OCI-LY3 (cell line): ENCODE results near the gene ARHGAP8.

Experiments
- H2AFZ ChIP-seq: fragments of 200-600, 300-600 bp; shearing (Covaris generic); 2 replicates; pipeline ENCODE4 v1.6.0; 2014; ENCODE audit warnings: antibody characterized with exemption, low read depth, low read length
- H3K27ac ChIP-seq: fragments of 200-600, 300-600 bp; sonication (generic); 2 replicates; pipeline ENCODE4 v1.5.1; 2014; ENCODE audit warnings: mild to moderate bottlenecking, low read length, moderate library complexity, mixed read lengths
- H3K27me3 ChIP-seq: fragments of 200-600, 300-600 bp; sonication (generic); 2 replicates; pipeline ENCODE4 v1.6.1; 2014; ENCODE audit warnings: low read depth, low read length, mixed read lengths
- H3K36me3 ChIP-seq: fragments of 200-600, 300-600 bp; sonication (generic); replicated peaks from 2 replicates; pipeline ENCODE3; 2014; ENCODE audit warnings: low read depth, low read length, mixed read lengths
- H3K4me1 ChIP-seq: fragments of 300-600, 200-600 bp; sonication (generic); 2 replicates; pipeline ENCODE4 v1.6.1; 2014; ENCODE audit warnings: low read length, mixed read lengths
- H3K4me2 ChIP-seq: fragments of 200-600, 300-600 bp; sonication (generic); 2 replicates; pipeline ENCODE4 v1.6.1; 2014; ENCODE audit warnings: low read length, mixed read lengths
- H3K4me3 ChIP-seq: fragments of 300-600, 200-600 bp; sonication (generic); 2 replicates; pipeline ENCODE4 v1.5.1; 2014; ENCODE audit warnings: antibody characterized with exemption, mild to moderate bottlenecking, low read length, moderate library complexity
- H3K79me2 ChIP-seq: fragments of 300-600, 200-600 bp; shearing (Covaris generic); 2 replicates; pipeline ENCODE4 v1.6.1; 2014; ENCODE audit warnings: mild to moderate bottlenecking, low read length, mixed read lengths
- H3K9ac ChIP-seq: fragments of 300-600, 200-600 bp; shearing (Covaris generic); 2 replicates; pipeline ENCODE4 v1.6.0; 2014; ENCODE audit warnings: mild to moderate bottlenecking, low read length, moderate library complexity
- H3K9me3 ChIP-seq: fragments of 200-600, 300-600 bp; shearing (Covaris generic); 2 replicates; pipeline ENCODE4 v1.6.1; 2014; ENCODE audit warnings: low read length, mixed read lengths; ENCODE audit not compliant: insufficient read depth
- H4K20me1 ChIP-seq: fragments of 200-600, 300-600 bp; sonication (generic); 2 replicates; pipeline ENCODE4 v1.6.1; 2016; ENCODE audit warnings: low read length, mixed read lengths; ENCODE audit not compliant: insufficient read depth
- EZH2phosphoT487 ChIP-seq: fragments of 200-600 bp; shearing (Covaris generic); IDR thresholded peaks from 2 replicates; pipeline ENCODE4 v1.6.1; 2018; ENCODE audit warnings: antibody characterized with exemption, mixed run types, low read depth
- TF ChIP-seq, protein P1 (sequence below): fragments of 200-600, 300-600 bp; sonication (generic); IDR thresholded peaks from 2 replicates; pipeline ENCODE4 v1.5.1; 2014; ENCODE audit warnings: antibody characterized with exemption, low read length, low read depth

Gene ARHGAP8

DNA sequence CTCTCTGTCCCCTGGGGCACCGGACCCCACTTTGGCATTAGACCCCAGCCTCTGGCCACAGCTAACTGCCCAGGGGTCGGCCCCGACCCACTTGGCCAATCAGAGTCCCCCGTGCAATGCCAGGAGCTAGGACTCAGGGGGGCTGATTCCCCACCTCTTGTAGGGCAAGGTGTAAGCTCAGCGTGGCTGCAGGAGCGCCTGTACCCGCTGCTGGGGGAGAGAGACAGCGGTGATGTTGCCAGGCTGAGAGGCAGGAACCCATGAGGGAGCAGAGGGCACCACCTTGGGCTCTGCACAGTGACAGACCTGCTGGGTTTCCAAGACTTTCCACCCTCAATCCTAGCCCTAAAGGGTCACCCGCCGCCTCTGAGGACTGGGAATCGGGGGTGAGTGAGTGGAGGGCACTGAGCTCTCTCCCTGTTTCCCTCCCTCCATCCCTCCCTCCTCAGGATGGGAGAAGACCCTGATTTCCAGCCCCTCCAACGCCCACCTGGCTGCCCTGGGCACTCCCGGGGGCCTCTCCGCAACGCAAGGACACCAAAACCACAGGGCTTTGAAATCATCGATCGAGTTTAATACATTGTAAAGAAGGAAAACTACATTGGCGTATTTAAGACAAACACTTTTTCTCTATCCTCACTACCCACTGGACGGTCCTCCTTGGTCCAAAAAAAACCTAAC, 128.4 kb downstream of the ARHGAP8 start:
- peaks cover 3% of the 10 kb centered on the region; the same call in 1 of the 2 replicates for H3K9me3 ChIP-seq
- no peak overlapping the region for H3K4me2 ChIP-seq
- H3K36me3 ChIP-seq: peaks cover 20% of the 10 kb centered on the region
- H3K27me3 ChIP-seq: no peaks in the 10 kb centered on the region
- no peak overlapping the region for H3K4me3 ChIP-seq
- H4K20me1 ChIP-seq: no peaks in the 10 kb centered on the region
- H2AFZ ChIP-seq: no peak overlapping the region
- no peak overlapping the region for H3K27ac ChIP-seq
- H3K79me2 ChIP-seq: no peaks in the 10 kb centered on the region
- no peak for TF ChIP-seq EZH2phosphoT487
- TF ChIP-seq, protein P1, sequence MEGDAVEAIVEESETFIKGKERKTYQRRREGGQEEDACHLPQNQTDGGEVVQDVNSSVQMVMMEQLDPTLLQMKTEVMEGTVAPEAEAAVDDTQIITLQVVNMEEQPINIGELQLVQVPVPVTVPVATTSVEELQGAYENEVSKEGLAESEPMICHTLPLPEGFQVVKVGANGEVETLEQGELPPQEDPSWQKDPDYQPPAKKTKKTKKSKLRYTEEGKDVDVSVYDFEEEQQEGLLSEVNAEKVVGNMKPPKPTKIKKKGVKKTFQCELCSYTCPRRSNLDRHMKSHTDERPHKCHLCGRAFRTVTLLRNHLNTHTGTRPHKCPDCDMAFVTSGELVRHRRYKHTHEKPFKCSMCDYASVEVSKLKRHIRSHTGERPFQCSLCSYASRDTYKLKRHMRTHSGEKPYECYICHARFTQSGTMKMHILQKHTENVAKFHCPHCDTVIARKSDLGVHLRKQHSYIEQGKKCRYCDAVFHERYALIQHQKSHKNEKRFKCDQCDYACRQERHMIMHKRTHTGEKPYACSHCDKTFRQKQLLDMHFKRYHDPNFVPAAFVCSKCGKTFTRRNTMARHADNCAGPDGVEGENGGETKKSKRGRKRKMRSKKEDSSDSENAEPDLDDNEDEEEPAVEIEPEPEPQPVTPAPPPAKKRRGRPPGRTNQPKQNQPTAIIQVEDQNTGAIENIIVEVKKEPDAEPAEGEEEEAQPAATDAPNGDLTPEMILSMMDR: no peak
- no peak overlapping the region for H3K9ac ChIP-seq
- no peaks in the 10 kb centered on the region for H3K4me1 ChIP-seq

GRCh38 chr22:44881624-44882023, 129.2 kb downstream of the ARHGAP8 start:
- H3K9ac ChIP-seq: no peak overlapping the region
- H3K36me3 ChIP-seq: peaks cover 16% of the 10 kb centered on the region
- H3K4me2 ChIP-seq: no peak overlapping the region
- no peaks in the 10 kb centered on the region for H3K79me2 ChIP-seq
- H2AFZ ChIP-seq: no peak overlapping the region
- H3K9me3 ChIP-seq: peaks cover 1% of the 10 kb centered on the region; the same call in 1 of the 2 replicates
- H3K4me1 ChIP-seq: no peaks in the 10 kb centered on the region
- no peaks in the 10 kb centered on the region for H4K20me1 ChIP-seq
- no peaks in the 10 kb centered on the region for H3K27me3 ChIP-seq
- H3K27ac ChIP-seq: no peak overlapping the region
- no peak overlapping the region for H3K4me3 ChIP-seq
- TF ChIP-seq EZH2phosphoT487: no peak
- TF ChIP-seq, protein P1: no peak

DNA sequence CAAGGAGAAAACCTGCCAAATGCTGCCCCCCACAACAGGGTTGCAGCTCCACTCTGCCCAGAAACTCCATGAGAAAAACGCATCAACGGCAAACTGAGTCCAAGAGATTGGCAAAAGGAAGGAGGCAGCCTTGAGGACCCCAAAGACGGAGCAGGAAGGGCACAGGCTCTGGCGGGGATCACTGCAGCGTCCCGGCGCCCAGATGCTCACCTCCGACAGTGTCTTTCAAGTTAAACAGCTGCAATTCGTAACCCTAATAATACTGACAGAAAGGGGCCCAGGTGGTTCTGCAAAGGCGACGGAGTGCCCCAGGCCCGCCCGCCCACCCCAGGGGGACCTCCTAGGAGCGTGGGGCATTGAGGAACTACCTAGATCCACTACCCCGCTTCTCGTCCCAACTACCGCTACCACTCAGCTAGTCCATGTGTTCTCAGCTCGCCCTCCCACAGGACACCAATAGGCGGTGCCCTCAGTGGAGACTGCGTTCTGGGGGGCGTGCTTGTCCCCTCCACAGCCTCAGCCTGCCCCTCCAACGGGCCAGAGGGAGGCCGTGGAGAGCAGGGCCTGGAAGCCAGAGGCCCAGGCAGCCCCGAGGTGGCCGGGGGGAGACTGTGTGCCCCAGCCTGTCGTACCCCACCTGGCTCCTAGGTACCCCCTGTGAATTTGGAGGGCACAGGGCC, 130.0 kb downstream of the ARHGAP8 start:
- Histone ChIP-seq H3K79me2 (no peaks in the 10 kb centered on the region), H3K9me3 (no peaks in the 10 kb centered on the region), H2AFZ (no peak overlapping the region), H3K9ac (no peak overlapping the region), H3K27ac (no peak overlapping the region), H3K4me3 (no peak overlapping the region), H3K27me3 (no peaks in the 10 kb centered on the region), H3K4me1 (no peaks in the 10 kb centered on the region), H3K36me3 (peaks cover 10% of the 10 kb centered on the region), H4K20me1 (no peaks in the 10 kb centered on the region), H3K4me2 (no peak overlapping the region)
- no peak for TF ChIP-seq EZH2phosphoT487
- TF ChIP-seq, protein P1: no peak

- no peak overlapping the region for H3K4me3 ChIP-seq
- H3K79me2 ChIP-seq: no peaks in the 10 kb centered on the region
- H3K27ac ChIP-seq: no peak overlapping the region
- no peaks in the 10 kb centered on the region for H3K27me3 ChIP-seq
- H3K9ac ChIP-seq: no peak overlapping the region
- no peak overlapping the region for H2AFZ ChIP-seq
- no peaks in the 10 kb centered on the region for H4K20me1 ChIP-seq
- H3K4me2 ChIP-seq: no peak overlapping the region
- no peaks in the 10 kb centered on the region for H3K9me3 ChIP-seq
- peaks cover 6% of the 10 kb centered on the region for H3K36me3 ChIP-seq
- no peaks in the 10 kb centered on the region for H3K4me1 ChIP-seq
- TF ChIP-seq, protein P1: no peak
- no peak for TF ChIP-seq EZH2phosphoT487
Observed at GRCh38 chr22:44883011-44883421, 130.6 kb downstream of the ARHGAP8 start.
